CD4-positive, alpha-beta T cell treated with Interleukin-17A for 4 hours (primary cell): ENCODE measurements around the gene ALPK1.
"Not testable (repeated sequence)": the region's sequence is repeated elsewhere in the genome, so short reads cannot be mapped to it uniquely, and the experiment has no call there.

ENCODE experiments used
- DNase-seq: peaks from one replicate; pipeline ENCODE4 v3.0.0-alpha.2; 2020; ENCODE audit warnings: mixed read lengths

ALPK1 gene

DNA sequence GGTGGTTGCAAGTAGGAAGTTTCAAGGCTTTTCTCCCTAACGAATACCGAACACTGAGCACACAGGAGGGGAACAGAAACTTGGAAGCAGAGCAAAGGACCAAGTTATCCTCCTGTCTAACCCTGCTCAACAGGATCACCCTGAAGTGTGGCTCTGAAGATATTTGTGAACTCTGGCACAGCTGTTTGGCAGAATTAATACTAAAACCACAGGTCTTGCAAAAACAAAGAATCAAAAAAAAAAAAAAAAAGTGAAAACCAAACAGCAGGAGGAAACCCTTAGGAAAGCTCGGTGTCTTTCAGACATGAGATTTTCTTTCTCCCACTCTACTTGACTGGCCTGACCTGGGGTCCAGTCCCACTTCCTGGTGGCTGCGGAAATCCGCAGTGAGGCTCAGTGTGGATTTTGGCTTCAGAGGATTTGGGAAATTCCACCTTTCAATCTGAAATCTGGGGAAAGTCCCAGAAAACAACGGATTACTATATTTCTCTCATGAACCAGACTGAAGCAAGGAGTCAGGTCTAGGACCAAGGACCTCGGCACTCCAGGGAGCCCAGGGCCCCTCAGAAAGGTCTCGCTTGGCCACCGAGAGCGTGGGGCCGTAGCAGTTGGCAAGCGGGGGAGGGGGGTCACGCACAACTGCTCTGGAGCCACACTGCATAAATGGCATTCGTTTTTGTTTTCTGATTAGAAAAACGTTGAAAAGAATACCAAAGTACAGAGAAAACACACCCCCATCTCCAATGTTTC is 12.3 kb upstream of the ALPK1 start:
- peak; percentile 30 for DNase-seq

DNA sequence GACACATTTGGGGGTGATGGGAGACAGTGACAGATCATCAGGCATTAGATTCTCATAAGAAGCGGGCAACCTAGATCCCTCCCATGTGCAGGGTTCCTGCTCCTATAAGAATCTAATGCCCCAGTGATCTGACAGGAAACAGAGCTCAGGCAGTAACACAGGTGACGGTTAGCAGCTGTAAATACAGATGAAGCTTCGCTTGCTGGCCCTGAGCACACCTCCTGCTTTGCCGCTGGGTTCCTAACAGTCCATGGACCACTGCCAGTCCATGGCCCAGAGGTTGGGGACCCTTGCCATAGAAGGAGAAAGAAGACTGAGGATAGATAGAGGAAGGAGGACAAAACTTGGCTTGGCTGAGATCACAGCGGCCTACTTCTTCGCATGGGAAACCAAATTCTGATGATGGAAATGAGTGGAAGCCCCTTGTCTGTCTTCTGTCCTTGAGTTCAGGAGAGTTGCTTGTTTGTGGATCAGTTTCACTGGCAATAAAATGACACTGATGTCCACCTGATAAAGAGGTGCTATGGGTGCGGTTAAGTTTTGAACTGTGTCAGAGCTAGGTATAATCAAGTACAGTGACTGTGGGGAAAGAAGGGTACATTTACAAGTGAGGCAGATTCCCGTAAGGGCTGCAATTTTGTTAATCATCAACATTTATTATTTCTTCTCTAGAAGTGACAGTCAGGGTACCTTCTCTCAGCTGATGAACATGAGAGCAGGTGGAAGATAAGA is 9.7 kb upstream of the ALPK1 start:
- DNase-seq, result peak; percentile 32

DNA sequence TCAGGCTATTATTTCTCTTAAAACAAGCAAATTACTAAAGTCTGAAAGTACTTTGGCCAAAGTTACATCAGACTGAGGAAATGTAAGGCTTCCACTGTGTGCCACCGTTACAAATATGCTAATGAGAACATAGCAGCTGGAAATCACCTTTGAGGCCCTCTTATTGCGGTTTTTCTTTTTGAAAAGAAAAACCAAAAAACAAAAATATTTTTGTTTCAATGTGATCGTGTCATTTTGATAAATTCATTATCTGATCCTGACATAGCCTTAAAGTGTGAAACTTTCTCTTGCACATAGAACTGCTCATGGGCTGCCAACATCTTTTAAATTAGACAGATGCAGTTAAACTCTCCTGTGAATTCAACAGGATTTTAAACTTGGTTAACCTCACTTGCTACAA is 8.7 kb upstream of the ALPK1 start:
- DNase-seq, result no peak

DNA sequence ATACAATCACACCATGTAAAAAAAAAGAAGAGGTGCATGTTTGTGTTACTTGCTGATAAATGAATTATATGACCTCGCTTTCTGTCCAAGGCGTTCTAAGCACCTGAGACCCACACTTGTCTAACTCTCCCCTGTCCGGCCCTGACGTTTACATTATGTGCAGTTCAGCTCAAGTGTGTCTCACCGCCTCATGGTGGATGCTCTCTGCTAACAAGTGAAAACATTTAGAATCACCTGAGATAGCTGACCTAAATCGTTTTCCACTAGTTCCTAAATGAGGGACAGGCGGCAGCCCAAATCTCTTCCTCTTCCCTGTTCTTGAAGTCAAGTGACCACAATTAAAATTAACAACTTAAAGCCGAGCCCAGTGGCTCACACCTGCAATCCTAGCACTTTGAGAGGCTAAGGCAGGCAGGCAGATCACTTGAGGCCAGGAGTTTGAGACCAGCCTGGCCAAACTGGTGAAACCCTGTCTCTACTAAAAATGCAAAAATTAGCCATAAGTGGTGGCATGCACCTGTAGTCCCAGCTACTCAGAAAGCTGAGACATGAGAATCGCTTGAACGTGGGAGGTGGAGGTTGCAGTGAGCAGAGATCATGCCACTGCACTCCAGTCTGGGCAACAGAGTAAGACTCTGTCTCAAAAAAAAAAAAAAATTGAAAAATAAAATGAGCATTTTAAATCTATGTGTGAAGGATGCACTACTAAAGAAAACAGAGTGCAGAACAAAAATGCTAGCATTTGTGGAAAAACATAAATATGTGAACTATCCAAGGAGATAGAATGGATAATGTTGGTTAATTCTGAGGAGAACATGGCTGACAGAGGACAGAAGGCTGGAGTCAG is 7.5 kb upstream of the ALPK1 start:
- DNase-seq, result no peak

DNA sequence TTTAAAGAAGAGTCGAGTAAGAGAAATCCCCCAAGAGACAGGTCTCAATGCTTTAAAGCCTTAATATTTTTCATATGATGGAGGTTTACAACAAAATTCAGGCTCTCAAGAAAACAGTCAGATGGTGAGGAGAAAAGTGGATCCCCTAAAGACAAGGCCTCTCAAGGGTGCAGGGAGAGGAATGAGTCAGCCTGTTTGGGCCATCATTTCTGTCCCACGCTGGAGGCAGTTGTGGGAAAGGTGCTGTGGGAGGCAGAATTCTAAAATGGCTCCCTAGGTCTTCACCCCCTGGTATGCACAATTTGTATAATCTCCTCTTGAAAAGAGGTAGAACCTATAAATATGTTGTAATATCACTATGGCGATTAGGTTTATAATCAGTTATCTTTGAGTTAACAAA is 6.8 kb upstream of the ALPK1 start:
- no peak for DNase-seq

DNA sequence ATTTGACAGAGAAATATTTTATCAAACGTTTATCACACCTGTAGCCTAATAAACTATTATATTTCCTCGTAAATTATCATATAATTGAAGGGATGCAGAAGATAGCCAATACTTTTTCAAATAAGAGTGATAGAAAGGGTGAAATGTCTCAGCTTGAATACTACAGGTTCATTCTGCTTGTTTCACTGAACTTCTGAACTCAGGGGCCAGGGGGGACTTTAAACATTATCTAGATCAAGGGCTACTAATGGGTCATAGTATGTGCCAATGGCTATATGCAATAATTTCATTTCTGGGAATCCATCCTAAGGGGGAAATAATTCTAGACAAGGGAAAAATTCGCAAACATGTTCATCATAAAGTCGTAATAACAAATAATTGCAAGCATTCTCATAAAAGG is 2.6 kb downstream of the ALPK1 start:
- DNase-seq, result no peak

DNA sequence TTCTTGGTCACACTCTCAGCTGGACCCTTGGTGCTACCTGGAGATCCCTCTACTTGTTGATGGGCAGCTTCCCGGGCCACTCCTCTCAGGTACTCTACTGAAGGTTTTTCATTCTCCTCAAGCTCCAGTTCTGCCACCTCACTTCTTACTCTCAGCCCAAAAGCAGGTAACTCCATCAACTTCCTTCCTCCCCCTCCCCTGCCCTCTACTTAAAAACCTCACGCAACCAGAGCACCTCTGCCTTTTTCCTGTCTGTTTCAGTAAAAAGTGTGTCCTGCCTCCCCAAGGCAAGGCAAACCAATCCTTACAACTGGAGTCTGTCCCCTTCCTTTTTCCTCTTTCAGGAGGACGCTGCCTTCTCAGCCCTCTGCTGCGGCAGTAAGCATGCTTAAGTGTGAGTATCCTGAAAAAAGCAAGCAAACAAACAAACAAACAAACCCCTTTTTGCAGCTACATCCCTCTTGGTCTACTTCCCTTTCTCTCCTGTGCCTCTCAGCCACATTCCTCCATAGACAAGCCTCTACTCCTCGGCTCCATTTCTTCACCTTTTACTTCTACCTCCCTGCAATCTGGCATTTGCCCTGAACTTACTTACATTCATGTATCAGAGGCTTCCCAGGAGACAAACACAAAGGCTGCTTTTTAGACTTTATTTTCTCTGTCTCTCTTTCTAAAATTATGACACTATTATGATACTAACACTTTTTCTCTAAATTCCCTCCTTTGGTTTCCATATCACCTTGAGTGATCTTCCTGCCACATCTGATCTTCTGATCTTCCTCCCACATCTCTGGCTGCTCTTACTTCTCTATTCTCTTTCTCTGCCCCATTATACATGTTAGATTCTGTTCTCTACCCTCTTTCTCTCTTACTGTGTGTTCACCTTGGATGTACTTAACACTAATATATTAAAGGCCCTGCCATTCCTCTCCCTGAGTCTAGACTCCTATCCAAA is 5.4 kb downstream of the ALPK1 start:
- DNase-seq, result peak; percentile 52

DNA sequence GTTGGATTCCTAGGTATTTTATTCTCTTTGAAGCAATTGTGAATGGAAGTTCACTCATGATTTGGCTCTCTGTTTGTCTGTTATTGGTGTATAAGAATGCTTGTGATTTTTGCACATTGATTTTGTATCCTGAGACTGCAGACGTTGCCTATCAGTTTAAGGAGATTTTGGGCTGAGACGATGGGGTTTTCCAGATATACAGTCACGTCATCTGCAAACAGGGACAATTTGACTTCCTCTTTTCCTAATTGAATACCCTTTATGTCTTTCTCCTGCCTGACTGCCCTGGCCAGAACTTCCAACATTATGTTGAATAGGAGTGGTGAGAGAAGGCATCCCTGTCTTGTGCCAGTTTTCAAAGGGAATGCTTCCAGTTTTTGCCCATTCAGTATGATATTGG is 8.3 kb downstream of the ALPK1 start:
- not testable (repeated sequence) for DNase-seq

DNA sequence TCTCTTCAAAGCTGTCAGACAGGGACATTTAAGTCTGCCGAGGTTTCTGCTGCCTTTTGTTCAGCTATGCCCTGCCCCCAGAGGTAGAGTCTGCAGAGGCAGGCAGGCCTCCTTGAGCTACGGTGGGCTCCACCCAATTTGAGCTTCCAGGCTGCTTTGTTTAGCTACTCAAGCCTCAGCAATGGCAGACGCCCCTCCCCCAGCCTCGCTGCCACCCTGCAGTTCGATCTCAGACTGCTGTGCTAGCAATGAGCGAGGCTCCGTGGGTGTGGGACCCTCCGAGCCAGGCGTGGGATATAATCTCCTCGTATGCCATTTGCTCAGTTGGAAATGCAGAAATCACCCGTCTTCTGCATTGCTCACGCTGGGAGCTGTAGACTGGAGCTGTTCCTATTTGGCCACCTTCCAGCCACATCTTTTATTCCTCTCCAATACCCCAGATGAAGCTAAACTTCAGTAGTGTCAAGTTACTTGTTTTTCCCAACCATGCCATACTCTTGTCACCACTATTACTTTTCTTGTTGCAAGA is 12.2 kb downstream of the ALPK1 start:
- peak; percentile 18 for DNase-seq

DNA sequence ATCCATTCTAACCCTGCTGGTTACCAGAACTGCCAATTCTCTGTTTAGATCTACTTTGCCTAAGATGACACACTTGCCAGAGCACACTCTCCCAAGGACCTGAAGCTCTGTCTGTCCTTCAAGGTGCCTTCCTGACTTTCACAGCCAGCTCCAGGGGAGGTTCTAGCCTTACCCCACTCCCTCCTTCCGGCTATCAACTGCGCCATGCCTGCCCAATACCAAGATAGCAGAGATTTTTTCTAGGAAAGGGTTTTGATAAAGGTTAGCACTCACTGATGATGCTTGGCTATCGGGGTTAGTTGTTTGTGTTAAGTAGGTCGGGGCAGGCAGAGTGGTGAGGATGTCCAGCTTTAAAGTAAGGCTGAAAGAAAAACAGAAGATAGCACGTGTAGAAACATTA is 14.3 kb downstream of the ALPK1 start:
- DNase-seq, result no peak

DNA sequence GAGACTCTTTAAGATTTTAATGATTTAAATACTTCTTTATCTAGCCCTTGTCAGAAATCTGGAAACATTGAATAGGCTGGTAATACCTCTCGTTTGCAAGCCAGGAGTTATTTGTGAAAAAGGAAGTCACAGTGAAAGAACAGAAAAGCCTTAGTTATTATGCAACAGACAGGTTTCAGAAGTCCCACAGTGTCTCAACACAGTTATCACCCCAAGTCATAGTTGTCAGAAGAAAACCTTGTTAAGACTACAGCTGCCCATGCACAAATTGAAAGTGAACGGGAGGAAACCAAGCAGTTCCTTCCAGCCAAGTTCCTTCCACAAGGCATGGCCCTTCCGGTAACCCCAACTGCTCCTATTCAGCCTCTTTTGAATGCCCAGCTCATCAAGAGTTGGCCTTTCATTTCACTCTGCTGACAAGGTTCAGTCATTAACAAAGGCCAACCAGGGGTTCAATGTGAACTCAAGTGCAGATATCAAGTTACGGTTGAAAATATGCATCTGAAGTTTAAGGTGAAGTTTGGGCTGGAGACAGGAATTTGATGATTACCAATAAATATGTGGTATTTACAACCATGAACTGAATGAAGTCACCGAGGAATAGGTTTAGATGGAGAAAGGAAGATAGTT is 15.6 kb downstream of the ALPK1 start:
- DNase-seq, result no peak

DNA sequence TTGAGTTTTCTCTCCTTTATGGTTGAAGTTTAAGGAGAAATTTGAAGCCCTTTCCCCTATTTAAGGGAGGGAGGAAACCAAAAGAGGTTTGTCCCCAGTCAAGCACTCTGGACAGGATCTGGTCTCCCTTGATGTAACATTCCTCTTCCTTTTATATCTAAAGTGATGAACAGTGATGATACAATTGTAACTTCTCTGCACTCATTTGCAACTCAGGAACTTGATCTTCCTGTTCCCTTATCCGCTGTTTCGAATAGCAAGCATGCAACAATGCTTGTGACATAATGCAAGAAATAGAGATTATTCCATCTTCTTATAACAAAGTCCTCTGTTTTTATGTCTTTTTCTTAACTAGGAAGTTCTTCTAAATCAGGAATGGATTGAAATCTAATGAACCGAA is 18.3 kb downstream of the ALPK1 start:
- no peak for DNase-seq

DNA sequence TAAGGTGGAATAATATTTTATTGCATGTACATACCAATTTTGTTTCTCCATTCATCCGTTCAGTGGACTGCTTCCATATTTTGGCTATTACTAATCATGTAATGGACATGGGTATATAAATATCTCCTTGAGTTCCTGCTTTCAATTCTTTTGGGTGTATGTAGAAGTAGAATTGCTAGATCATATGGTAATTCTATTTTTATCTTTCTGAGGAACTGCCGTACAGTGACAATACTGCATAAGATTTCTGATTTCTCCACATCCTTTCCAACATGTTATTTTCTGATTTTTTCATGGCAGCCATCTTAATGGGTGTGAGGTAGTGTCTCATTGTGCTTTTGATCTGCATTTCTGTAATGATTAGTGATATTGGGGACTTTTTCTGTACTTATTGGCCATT is 19.2 kb downstream of the ALPK1 start:
- DNase-seq, result no peak

DNA sequence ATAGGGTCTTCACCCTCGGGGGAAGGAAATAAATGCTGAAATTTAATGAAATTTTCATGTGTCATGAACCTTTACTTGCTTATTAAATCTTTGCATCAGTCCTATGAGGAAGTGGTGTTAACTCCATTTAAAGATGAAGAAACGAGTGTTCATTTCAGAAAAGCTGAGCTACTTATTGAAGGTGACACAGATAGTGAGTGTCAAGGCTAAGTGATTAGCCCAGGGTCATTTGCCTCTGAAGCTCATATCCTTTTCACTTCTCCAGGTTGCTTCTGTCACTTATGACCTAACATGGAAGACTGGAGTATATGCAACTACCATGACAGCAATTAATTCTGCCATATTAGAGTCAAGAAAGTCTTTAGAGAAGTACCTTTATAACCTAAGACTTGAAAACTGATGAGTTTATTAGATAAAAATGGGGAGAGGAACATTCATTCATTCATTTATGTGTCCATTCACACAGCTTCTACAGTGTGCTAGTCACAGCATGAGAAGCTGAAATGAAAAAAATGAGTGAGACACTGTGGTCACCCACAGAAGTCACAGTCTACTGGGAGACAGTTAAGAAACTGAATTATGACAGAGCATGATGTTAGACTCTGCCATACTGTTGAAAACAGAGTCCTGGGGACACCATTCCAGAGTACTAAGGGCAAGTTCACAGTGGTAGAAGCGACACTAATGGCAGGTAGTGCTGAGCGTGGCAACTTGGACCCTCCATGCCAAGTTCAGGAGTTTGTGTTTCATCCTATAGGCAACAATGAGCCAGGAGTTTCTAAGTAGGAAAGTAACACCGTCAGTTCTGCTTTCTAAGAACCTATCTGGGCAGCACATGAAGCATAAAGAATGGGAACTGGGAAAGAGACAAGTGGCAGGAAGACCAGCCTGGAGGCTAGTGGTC is 21.3 kb downstream of the ALPK1 start:
- DNase-seq, result no peak

DNA sequence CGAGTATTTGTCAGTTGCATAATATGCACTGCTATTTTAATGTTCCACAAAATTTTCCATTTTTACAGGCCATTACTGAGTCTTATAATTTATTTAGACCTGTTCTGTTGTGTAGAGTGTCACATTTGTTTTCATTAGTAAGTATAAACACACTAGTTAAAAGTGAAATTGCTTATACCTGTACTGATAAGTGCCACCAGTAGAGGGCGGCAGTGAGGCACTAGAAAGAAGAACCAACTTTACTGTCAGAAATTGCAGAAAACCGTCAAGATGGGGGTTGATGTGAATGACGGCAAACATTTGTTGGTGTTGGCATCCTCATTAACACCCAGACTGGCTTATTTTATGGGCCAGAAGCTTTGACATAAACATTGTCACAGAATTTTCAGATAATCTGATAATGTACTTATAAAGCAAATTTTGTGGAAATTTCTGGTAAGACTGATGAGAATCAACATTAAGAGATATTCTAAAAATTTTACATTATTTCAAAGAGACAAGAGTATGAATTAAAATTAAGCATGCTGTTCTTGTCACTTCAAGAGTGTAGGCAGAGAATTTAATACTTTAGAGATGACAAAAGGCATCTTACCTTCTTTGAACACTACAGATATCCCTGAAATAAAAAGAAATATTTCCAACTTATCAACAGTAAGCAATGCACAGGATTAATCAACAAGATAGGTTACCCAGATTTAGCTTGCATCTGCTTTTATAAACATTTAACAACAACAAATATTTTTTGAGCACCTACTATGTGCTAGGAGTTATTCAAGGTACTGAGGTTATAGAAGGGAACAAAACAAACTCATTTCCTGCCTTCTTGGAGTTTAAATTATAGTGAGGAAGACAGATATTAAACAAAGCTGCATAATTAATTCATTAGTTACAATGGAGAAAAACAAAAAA is 24.9 kb downstream of the ALPK1 start:
- peak; percentile 85 for DNase-seq

DNA sequence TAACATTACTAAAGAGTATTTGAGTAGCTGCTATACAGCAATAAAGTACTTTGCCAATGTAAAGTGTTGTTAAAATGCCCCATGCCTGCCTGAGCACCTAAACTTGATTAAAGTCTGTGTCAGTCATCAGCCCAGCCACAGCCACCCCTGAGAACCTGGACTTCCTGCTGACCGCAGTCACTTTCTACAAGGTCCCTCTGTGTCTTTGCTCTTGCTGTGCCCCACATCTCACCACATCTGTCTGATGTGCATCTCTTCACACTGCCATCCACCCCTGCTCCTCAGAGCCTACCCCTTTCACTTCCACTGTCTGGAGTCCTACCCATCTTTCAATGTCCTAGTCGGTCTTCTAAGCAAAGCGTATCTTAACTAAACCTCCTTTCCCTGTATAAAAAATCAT is 25.7 kb downstream of the ALPK1 start:
- DNase-seq, result no peak

DNA sequence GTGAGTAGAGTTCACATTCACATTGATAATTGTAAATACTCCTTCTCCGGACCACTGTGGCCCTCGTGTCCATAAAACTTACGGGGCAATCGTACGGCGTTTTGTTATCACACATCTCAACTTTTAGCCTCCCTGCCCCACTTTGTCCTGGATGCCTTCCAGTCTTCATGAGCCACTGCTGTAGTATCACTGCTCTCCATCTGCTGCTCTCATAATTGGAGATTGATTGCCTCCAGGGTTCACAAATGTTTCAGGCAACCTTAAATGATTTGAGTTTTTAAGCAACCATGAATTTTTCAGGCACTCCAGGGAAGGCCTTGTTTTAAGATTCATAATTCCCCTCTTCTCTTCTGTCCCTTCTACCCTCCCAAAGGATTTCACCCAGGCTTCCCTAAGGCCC is 28.4 kb downstream of the ALPK1 start:
- DNase-seq, result no peak

DNA sequence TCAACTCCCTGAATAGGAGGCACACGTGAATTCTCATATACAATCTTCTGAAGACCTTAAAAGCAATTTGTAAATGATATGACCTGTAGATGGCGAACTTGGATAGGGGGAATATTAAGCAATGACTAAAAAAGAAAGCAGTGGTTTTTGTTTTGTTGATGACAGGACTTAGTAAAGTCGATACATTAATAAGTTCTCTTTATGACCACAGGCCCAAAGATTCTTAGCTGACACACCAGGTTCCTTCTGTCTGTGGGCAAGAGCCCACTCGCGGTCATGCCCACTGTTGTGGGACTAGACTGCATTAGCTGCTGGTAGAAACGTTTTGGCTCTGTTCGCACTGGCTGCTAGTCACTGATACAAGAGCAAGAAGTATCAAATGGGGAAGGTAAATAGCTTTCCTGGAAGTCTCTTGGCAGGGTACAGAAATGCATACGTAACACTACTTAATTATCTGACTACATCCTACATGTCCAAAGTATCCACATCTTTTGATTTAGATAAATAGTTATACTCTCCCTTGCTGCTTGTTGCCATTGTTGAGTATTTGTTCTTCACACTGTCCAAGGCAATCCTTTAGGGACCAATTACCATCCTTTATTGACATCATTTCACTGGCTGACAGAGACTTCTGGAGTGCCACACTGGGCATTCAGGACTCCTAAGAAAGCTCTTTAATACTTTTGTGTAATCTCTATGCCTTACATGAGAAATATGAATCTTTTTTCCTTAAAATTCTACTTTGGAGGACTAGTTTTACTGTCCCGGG is 31.0 kb downstream of the ALPK1 start:
- no peak for DNase-seq

DNA sequence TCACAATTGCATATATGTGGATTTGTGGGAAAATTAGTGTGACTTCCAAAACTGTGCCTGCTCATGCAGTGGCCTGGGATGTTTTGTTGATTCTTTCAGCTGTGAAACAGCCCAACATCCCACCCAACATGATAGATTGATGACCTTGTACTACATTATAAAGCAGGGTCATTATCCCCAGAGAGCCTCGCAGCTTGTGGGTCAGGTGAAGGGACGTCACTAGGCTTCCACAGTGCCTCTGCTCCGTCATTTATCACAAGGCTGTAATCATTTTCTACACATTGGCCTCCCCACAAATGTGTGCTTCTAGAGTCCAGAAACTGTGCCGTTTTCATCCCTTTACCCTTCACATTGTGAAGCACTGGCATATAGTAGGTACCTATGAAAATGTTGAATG is 31.6 kb downstream of the ALPK1 start:
- no peak for DNase-seq
